Measurements from ENCODE around the gene CYP2E1.

DNA sequence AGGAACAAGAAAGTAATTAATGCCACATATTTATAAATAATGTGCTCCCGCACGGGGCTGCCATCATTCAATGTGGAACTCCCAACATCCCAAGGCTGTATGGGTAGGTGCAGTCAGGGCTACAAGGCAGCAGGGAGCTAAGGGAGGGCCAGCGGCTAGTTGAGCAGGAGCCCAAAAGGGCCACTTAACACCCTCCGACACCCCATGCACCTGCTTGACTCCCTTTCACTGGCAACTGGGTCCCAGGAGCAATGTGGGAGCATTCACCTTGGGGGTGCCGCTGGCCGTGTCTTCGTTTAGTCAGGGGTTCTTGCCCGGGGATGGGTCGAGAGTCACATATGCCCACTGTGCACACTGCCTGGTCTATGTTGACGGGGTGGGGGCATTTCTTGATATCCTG lies 45.5 kb upstream of the CYP2E1 start:
- TF ChIP-seq, protein P1, sequence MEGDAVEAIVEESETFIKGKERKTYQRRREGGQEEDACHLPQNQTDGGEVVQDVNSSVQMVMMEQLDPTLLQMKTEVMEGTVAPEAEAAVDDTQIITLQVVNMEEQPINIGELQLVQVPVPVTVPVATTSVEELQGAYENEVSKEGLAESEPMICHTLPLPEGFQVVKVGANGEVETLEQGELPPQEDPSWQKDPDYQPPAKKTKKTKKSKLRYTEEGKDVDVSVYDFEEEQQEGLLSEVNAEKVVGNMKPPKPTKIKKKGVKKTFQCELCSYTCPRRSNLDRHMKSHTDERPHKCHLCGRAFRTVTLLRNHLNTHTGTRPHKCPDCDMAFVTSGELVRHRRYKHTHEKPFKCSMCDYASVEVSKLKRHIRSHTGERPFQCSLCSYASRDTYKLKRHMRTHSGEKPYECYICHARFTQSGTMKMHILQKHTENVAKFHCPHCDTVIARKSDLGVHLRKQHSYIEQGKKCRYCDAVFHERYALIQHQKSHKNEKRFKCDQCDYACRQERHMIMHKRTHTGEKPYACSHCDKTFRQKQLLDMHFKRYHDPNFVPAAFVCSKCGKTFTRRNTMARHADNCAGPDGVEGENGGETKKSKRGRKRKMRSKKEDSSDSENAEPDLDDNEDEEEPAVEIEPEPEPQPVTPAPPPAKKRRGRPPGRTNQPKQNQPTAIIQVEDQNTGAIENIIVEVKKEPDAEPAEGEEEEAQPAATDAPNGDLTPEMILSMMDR (IDR thresholded peaks at IDR 0.05), result no peak
- TF ChIP-seq POLR2A (IDR thresholded peaks at IDR 0.05; ENCODE audit: low read depth) (no peak), EP300 (IDR thresholded peaks at IDR 0.05) (no peak), POLR2AphosphoS5 (IDR thresholded peaks at IDR 0.05) (no peak)
